Head of caudate nucleus (tissue), 42 donors: ENCODE results near the gene GRIN2A.

Source experiments
- DNase-seq, 42 donors: peaks; one replicate each; pipeline versions ENCODE4 v3.0.0 to v3.0.0-alpha.2; 2020 to 2021; ENCODE audit warnings: mixed read lengths in 7 of 42
- intact Hi-C: fragments of 100-400 bp; cut with DNase I; formaldehyde crosslinking; loops from one replicate; pipeline ENCODE4 v1.15.0; 2022

The GRIN2A gene

GRCh38 chr16:10151718-10152117, 30.5 kb downstream of the GRIN2A start:
- intact Hi-C loops, result no loop called here
- DNase-seq, result no peak

- intact Hi-C loops, result no loop called here
- DNase-seq, result no peak
Measured at GRCh38 chr16:10150906-10151305, 31.3 kb downstream of the GRIN2A start.

GRCh38 chr16:10145542-10146035, 36.6 kb downstream of the GRIN2A start:
- intact Hi-C loops, result no loop called here
- DNase-seq, result no peak

GRCh38 chr16:10141671-10142070, 40.6 kb downstream of the GRIN2A start:
- DNase-seq, result no peak
- intact Hi-C loops, result no loop called here

- intact Hi-C loops, result no loop called here
Measured at GRCh38 chr16:10138881-10139280, 43.3 kb downstream of the GRIN2A start.

GRCh38 chr16:10137341-10137740, 44.9 kb downstream of the GRIN2A start:
- intact Hi-C loops, result no loop called here
- DNase-seq, result no peak

More at GRCh38 chr16:10138881-10139280, 43.3 kb downstream of the GRIN2A start:
- DNase-seq, result peak in 2 of 42 donors; percentile 7 to 21

- intact Hi-C loops, result no loop called here
- no peak for DNase-seq
Measured at GRCh38 chr16:10136916-10137315, 45.3 kb downstream of the GRIN2A start.

GRCh38 chr16:10130538-10130937, 51.7 kb downstream of the GRIN2A start:
- DNase-seq, result no peak
- intact Hi-C loops, result no loop called here

GRCh38 chr16:10128397-10129258, 53.6 kb downstream of the GRIN2A start:
- peak in 5 of 42 donors; percentile 11 to 36 (median 23) for DNase-seq
- intact Hi-C loops, result no loop called here

GRCh38 chr16:10126686-10127085, 55.5 kb downstream of the GRIN2A start:
- intact Hi-C loops, result no loop called here
- DNase-seq, result peak in 19 of 42 donors; percentile 9 to 81 (median 27)

- intact Hi-C loops, result no loop called here
- no peak for DNase-seq
Measured at GRCh38 chr16:10123141-10123540, 59.1 kb downstream of the GRIN2A start.

GRCh38 chr16:10122546-10122945, 59.7 kb downstream of the GRIN2A start:
- intact Hi-C loops, result no loop called here
- DNase-seq, result peak in 17 of 42 donors; percentile 14 to 66 (median 26)

GRCh38 chr16:10121897-10122425, 60.3 kb downstream of the GRIN2A start:
- DNase-seq, result no peak
- intact Hi-C loops, result no loop called here

- DNase-seq, result peak in 9 of 42 donors; percentile 19 to 59 (median 29)
- intact Hi-C loops, result no loop called here
Measured at GRCh38 chr16:10121491-10121890, 60.7 kb downstream of the GRIN2A start.

- intact Hi-C loops, result no loop called here
- no peak for DNase-seq
Measured at GRCh38 chr16:10120953-10121352, 61.3 kb downstream of the GRIN2A start.

GRCh38 chr16:10114409-10114808, 67.8 kb downstream of the GRIN2A start:
- intact Hi-C loops, result no loop called here
- no peak for DNase-seq

GRCh38 chr16:10113248-10113647, 69.0 kb downstream of the GRIN2A start:
- no peak for DNase-seq
- intact Hi-C loops, result no loop called here

GRCh38 chr16:10112021-10112420, 70.2 kb downstream of the GRIN2A start:
- intact Hi-C loops, result no loop called here

GRCh38 chr16:10111156-10111761, 71.0 kb downstream of the GRIN2A start:
- intact Hi-C loops, result no loop called here
- DNase-seq, result no peak

More at GRCh38 chr16:10112021-10112420, 70.2 kb downstream of the GRIN2A start:
- no peak for DNase-seq

GRCh38 chr16:10110552-10110951, 71.7 kb downstream of the GRIN2A start:
- DNase-seq, result no peak
- intact Hi-C loops, result no loop called here
